ENCODE measurements around the gene EIF5. TPM values are rescaled to one million over a fixed set of nuclear protein-coding genes. Genes with fewer than 3 reads are reported as not detected.

Gene EIF5
- total RNA-seq, 1 experiment from 2014 or later, result 238 TPM

- H4K20me1 ChIP-seq (ENCODE audit: insufficient read depth), result peaks cover 22% of the 10 kb centered on the region; the same call in 1 of the 2 replicates
- ChIA-PET POLR2A (interaction anchor here (1.4 to 1.6 kb wide), 2 partner anchors 10 to 57 kb away, joined by 4 to 8 read pairs; partner anchors contain the start of gene EIF5), CTCF (interaction anchor here (0.6 to 2.2 kb wide), 20 partner anchors 8 to 316 kb away, joined by 3 to 20 read pairs (median 4); partner anchors contain the start of gene EIF5), RAD21 (ENCODE audit: low non-redundant PET in 1 of 2, low total read pairs in 2 of 2, uncharacterized antibody in 2 of 2, unreplicated experiment in 2 of 2) (interaction anchor here in 1 of 2 experiments (0.7 kb wide), 1 partner anchor 1074 kb away, joined by 4 read pairs; no protein-coding TSS in a partner anchor)
- H3K4me1 ChIP-seq (ENCODE audit: control insufficient read depth in 1 of 2, insufficient read depth in 2 of 2, low read length in 2 of 2), result peaks cover 25 to 29% of the 10 kb centered on the region in 2 experiments
- no peak overlapping the region for H2AFZ ChIP-seq (ENCODE audit: low read depth, low read length, poor library complexity, severe bottlenecking)
- H3K36me3 ChIP-seq (ENCODE audit: control insufficient read depth in 1 of 2, insufficient read depth in 2 of 2, low read length in 2 of 2), result no peaks in the 10 kb centered on the region
- H3K9ac ChIP-seq (ENCODE audit: low read length), result no peak overlapping the region
- peaks cover 99% of the 10 kb centered on the region for H3K79me2 ChIP-seq (ENCODE audit: insufficient read depth, low read length)
- intact Hi-C loops (cut with micrococcal nuclease), result loop anchor here (5.0 kb wide), 1 partner anchor 94 kb away; no protein-coding TSS in a partner anchor
- no peak overlapping the region; the same call in 1 of the 2 replicates for H3K27ac ChIP-seq (ENCODE audit: low read depth, low read length)
- peak; percentile 67 for TF ChIP-seq RAD21 (IDR thresholded peaks at IDR 0.05; ENCODE audit: low read depth)
- TF ChIP-seq CTCF (IDR thresholded peaks at IDR 0.05 in 2 of 3, conservative IDR thresholded peaks at IDR 0.05 in 1 of 3; ENCODE audit: borderline replicate concordance in 1 of 3, insufficient read depth in 1 of 3, low read depth in 2 of 3, low read length in 2 of 3), result peak; percentile 81 to 98 (median 90)
- TF ChIP-seq SRF (IDR thresholded peaks at IDR 0.05; ENCODE audit: low read depth), result no peak
- H3K4me3 ChIP-seq (replicated peaks in 1 of 2; ENCODE audit: low read depth in 1 of 2, low read length in 2 of 2), result no peak overlapping the region
- no peak overlapping the region for H3K4me2 ChIP-seq (ENCODE audit: low read length)
- DNase-seq (ENCODE audit: low read depth, low spot score) (peak; percentile 48), ATAC-seq (peak; percentile 71)
- H3K9me3 ChIP-seq (ENCODE audit: control insufficient read depth in 1 of 2, insufficient read depth in 1 of 2, low read depth in 1 of 2, low read length in 2 of 2), result no peaks in the 10 kb centered on the region
- H3K9me2 ChIP-seq (ENCODE audit: insufficient read depth), result no peaks in the 10 kb centered on the region
- BruUV-seq (replicated peaks), result no TSS peak
- no peaks in the 10 kb centered on the region for H3K27me3 ChIP-seq (ENCODE audit: insufficient read depth, low read length)
Measured at GRCh38 chr14:103391048-103391447, 57.0 kb downstream of the EIF5 start.

- H3K27ac ChIP-seq (ENCODE audit: low read depth, low read length), result no peak overlapping the region
- H4K20me1 ChIP-seq (ENCODE audit: insufficient read depth), result peaks cover 25% of the 10 kb centered on the region; the same call in 1 of the 2 replicates
- intact Hi-C loops (cut with micrococcal nuclease), result loop anchor here (5.0 kb wide), 1 partner anchor 95 kb away; no protein-coding TSS in a partner anchor
- H3K9me2 ChIP-seq (ENCODE audit: insufficient read depth), result no peaks in the 10 kb centered on the region
- no peak overlapping the region for H3K4me2 ChIP-seq (ENCODE audit: low read length)
- no peaks in the 10 kb centered on the region for H3K27me3 ChIP-seq (ENCODE audit: insufficient read depth, low read length)
- H3K4me1 ChIP-seq (ENCODE audit: control insufficient read depth in 1 of 2, insufficient read depth in 2 of 2, low read length in 2 of 2), result peaks cover 21 to 22% of the 10 kb centered on the region in 2 experiments; a peak in 3 of 4 replicates
- H3K4me3 ChIP-seq (replicated peaks in 1 of 2; ENCODE audit: low read depth in 1 of 2, low read length in 2 of 2), result no peak overlapping the region
- no TSS peak for BruUV-seq (replicated peaks)
- H3K9ac ChIP-seq (ENCODE audit: low read length), result no peak overlapping the region
- ATAC-seq (no peak), DNase-seq (ENCODE audit: low read depth, low spot score) (no peak)
- CTCF ChIA-PET, result interaction anchor here (1.2 kb wide), 1 partner anchor 94 kb away, joined by 4 read pairs; no protein-coding TSS in a partner anchor
- POLR2A ChIA-PET, result no interaction called here
- RAD21 ChIA-PET (ENCODE audit: low non-redundant PET in 1 of 2, low total read pairs in 2 of 2, uncharacterized antibody in 2 of 2, unreplicated experiment in 2 of 2), result no interaction called here
- no peak overlapping the region for H2AFZ ChIP-seq (ENCODE audit: low read depth, low read length, poor library complexity, severe bottlenecking)
- H3K9me3 ChIP-seq (ENCODE audit: control insufficient read depth in 1 of 2, insufficient read depth in 1 of 2, low read depth in 1 of 2, low read length in 2 of 2), result no peaks in the 10 kb centered on the region
- no peaks in the 10 kb centered on the region for H3K36me3 ChIP-seq (ENCODE audit: control insufficient read depth in 1 of 2, insufficient read depth in 2 of 2, low read length in 2 of 2)
- TF ChIP-seq RAD21 (IDR thresholded peaks at IDR 0.05; ENCODE audit: low read depth) (no peak), JUND (IDR thresholded peaks at IDR 0.05) (no peak), SP1 (IDR thresholded peaks at IDR 0.05; ENCODE audit: low read depth) (no peak), CTCF (IDR thresholded peaks at IDR 0.05 in 2 of 3, conservative IDR thresholded peaks at IDR 0.05 in 1 of 3; ENCODE audit: borderline replicate concordance in 1 of 3, insufficient read depth in 1 of 3, low read depth in 2 of 3, low read length in 2 of 3) (no peak), CBX3 (IDR thresholded peaks at IDR 0.05; ENCODE audit: low read depth) (no peak), SRF (IDR thresholded peaks at IDR 0.05; ENCODE audit: low read depth) (no peak), EZH2 (IDR thresholded peaks at IDR 0.05) (no peak)
- peaks cover 99% of the 10 kb centered on the region for H3K79me2 ChIP-seq (ENCODE audit: insufficient read depth, low read length)
Measured at GRCh38 chr14:103392106-103392505, 58.1 kb downstream of the EIF5 start.

All from HCT116 (cell line).